SKM-1 (cell line): Measurements from ENCODE around the gene TMPRSS9.
"Not testable (repeated sequence)": the region's sequence is repeated elsewhere in the genome, so short reads cannot be mapped to it uniquely, and the experiment has no call there.

Experiments
- DNase-seq: peaks from one replicate; lab custom pipeline; 2025; ENCODE audit not compliant: unreplicated experiment; lab: John Stamatoyannopoulos, UW

TMPRSS9 gene

GRCh38 chr19:2341244-2341751, 18.8 kb upstream of the TMPRSS9 start:
- DNase-seq: no peak

- DNase-seq: no peak
These were observed 18.1 kb upstream of the TMPRSS9 start for GRCh38 chr19:2341982-2342381.

- no peak for DNase-seq
These were observed 17.3 kb upstream of the TMPRSS9 start for GRCh38 chr19:2342656-2343288.

GRCh38 chr19:2343289-2343982, 16.6 kb upstream of the TMPRSS9 start:
- DNase-seq: no peak

GRCh38 chr19:2344381-2344870, 15.6 kb upstream of the TMPRSS9 start:
- DNase-seq: no peak

GRCh38 chr19:2345076-2345475, 15.0 kb upstream of the TMPRSS9 start:
- no peak for DNase-seq

- DNase-seq: no peak
These were observed 14.0 kb upstream of the TMPRSS9 start for GRCh38 chr19:2345794-2346663.

GRCh38 chr19:2349818-2350217, 10.2 kb upstream of the TMPRSS9 start:
- not testable (repeated sequence) for DNase-seq

- no peak for DNase-seq
These were observed 9.4 kb upstream of the TMPRSS9 start for GRCh38 chr19:2350656-2351055.

- no peak for DNase-seq
These were observed 8.5 kb upstream of the TMPRSS9 start for GRCh38 chr19:2351591-2351990.

- no peak for DNase-seq
These were observed 7.9 kb upstream of the TMPRSS9 start for GRCh38 chr19:2352121-2352520.

GRCh38 chr19:2353159-2353886, 6.7 kb upstream of the TMPRSS9 start:
- no peak for DNase-seq

- DNase-seq: no peak
These were observed 6.0 kb upstream of the TMPRSS9 start for GRCh38 chr19:2353887-2354592.

- no peak for DNase-seq
These were observed 5.4 kb upstream of the TMPRSS9 start for GRCh38 chr19:2354670-2355069.

GRCh38 chr19:2355168-2356035, 4.7 kb upstream of the TMPRSS9 start:
- no peak for DNase-seq

GRCh38 chr19:2356036-2356646, 3.9 kb upstream of the TMPRSS9 start:
- no peak for DNase-seq

- no peak for DNase-seq
These were observed 2.5 kb upstream of the TMPRSS9 start for GRCh38 chr19:2357279-2358206.
